ENCODE measurements around the gene PI4K2B.

Gene PI4K2B

DNA sequence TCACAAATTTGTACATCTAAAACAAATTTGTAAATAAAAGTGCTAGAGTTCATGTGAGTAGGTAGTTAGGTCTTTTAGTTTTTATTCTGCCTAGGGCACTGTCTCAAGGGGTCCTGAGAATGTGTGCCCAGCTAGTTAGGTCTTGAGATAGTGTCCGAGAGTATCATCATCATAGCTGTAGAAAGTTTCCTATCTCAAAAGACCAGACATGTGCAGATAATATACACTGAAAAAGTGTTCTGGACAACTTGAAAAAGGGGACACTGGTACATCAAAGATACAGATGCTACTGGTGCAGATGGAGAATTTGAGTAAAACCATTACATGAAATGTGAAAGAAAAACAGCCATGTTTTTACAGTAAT lies 77.0 kb downstream of the PI4K2B start:
- Histone ChIP-seq H3K27me3 (ENCODE audit: insufficient read depth, poor library complexity, severe bottlenecking) (no peaks in the 10 kb centered on the region), H3K4me3 (ENCODE audit: severe bottlenecking) (no peak overlapping the region), H3K27ac (ENCODE audit: poor library complexity, severe bottlenecking) (no peak overlapping the region), H3K9me3 (ENCODE audit: severe bottlenecking) (no peaks in the 10 kb centered on the region), H3K4me1 (ENCODE audit: insufficient read depth, poor library complexity, severe bottlenecking) (peaks cover 3% of the 10 kb centered on the region), H3K36me3 (ENCODE audit: low read depth) (peaks cover 13% of the 10 kb centered on the region)
- ATAC-seq (ENCODE audit: low read depth): no peak
- no peak for DNase-seq (ENCODE audit: low spot score)
- TF ChIP-seq, protein P1, sequence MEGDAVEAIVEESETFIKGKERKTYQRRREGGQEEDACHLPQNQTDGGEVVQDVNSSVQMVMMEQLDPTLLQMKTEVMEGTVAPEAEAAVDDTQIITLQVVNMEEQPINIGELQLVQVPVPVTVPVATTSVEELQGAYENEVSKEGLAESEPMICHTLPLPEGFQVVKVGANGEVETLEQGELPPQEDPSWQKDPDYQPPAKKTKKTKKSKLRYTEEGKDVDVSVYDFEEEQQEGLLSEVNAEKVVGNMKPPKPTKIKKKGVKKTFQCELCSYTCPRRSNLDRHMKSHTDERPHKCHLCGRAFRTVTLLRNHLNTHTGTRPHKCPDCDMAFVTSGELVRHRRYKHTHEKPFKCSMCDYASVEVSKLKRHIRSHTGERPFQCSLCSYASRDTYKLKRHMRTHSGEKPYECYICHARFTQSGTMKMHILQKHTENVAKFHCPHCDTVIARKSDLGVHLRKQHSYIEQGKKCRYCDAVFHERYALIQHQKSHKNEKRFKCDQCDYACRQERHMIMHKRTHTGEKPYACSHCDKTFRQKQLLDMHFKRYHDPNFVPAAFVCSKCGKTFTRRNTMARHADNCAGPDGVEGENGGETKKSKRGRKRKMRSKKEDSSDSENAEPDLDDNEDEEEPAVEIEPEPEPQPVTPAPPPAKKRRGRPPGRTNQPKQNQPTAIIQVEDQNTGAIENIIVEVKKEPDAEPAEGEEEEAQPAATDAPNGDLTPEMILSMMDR (IDR thresholded peaks at IDR 0.05; ENCODE audit: poor library complexity, severe bottlenecking): no peak

DNA sequence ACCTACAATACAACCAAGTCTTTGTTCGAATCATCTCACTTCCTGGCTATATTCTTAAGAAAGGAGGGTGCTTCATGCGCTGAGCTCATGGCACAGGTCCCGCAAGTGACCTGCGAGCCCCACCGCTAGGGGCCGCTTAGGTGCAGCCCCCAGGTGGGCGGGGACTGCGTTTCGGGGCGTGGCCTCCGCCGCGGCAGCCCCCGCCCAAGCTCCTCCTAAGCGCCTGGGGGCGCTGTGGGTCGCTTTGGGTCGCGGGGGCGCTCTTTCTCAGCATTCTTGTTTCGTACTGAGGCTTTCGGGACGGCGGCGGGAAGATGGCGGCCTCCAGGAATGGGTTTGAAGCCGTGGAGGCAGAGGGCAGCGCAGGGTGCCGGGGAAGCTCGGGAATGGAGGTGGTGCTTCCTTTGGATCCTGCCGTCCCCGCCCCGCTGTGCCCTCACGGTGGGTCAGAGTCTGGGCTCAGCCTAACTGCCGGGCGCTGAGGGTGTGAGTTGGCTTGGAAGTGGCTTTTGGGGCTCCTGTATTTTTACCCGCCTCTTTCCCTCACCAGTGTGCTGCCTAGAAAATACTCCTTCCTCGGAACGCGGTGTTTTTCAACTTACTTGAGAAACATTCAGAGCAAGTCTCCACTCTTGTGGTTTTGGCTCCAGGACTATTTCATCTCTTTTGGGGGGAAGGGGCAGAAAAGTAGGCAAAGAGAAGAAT lies 78.8 kb downstream of the PI4K2B start, which contains the start of gene ZCCHC4:
TSS of gene ZCCHC4 (plus strand) at position 279 of the 705 bp plus-strand sequence. CDS start at position 315, 36 bp downstream.
- TF ChIP-seq, protein P1 (IDR thresholded peaks at IDR 0.05; ENCODE audit: poor library complexity, severe bottlenecking): peak; percentile 99
- peak; percentile 91 for ATAC-seq (ENCODE audit: low read depth)
- peaks cover 3% of the 10 kb centered on the region for H3K4me1 ChIP-seq (ENCODE audit: insufficient read depth, poor library complexity, severe bottlenecking)

DNA sequence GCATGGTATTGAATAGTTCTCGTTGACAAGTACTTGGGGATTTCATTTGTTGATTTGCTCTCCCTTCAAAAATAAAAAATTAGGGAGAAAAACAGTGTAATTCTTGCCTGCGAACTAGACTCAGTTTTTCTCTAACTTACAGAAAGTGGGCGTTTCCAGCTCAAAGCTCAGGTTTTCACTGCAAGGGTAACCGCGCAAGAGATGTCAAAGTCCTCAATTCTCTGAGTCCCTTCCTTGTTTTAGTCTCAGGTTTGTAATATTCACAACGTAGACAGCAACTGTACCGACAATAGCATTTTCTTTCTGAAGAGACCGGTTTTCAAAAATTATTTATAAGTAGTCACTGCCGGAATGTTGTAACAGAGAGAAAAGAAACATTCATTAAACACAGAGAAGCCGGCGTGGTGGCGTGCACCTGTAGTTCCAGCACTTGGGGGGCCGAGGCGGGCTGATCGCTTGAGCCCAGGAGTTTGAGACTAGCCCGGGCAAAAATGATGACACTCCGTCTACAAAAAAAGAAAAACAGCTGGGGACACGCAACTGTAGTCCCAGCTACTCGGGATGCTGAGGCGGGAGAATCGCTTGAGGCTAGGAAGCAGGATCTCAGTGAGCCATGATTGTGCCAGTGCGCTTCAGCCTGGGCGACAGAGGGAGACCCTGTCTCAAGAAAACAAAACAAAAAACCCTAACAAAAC lies 79.5 kb downstream of the PI4K2B start:
- TF ChIP-seq, protein P1 (IDR thresholded peaks at IDR 0.05; ENCODE audit: poor library complexity, severe bottlenecking): no peak
- peaks cover 23% of the 10 kb centered on the region for H3K36me3 ChIP-seq (ENCODE audit: low read depth)

More for the DNA sequence above, 78.8 kb downstream of the PI4K2B start, which contains the start of gene ZCCHC4:
- H3K9me3 ChIP-seq (ENCODE audit: severe bottlenecking): no peaks in the 10 kb centered on the region
- peak within 1 kb of the TSS; percentile 79 for H3K4me3 ChIP-seq (ENCODE audit: severe bottlenecking)
- peaks cover 23% of the 10 kb centered on the region for H3K36me3 ChIP-seq (ENCODE audit: low read depth)
- peak within 1 kb of the TSS; percentile 27 for H3K27ac ChIP-seq (ENCODE audit: poor library complexity, severe bottlenecking)
- peak; percentile 78 for DNase-seq (ENCODE audit: low spot score)
- H3K27me3 ChIP-seq (ENCODE audit: insufficient read depth, poor library complexity, severe bottlenecking): no peaks in the 10 kb centered on the region

GRCh38 chr4:25320336-25320735 lies 86.5 kb downstream of the PI4K2B start:
- ATAC-seq (ENCODE audit: low read depth) (peak; percentile 60; the same call in 2 of the 3 replicates), DNase-seq (ENCODE audit: low spot score) (no peak)
- Histone ChIP-seq H3K4me1 (ENCODE audit: insufficient read depth, poor library complexity, severe bottlenecking) (peaks cover 19% of the 10 kb centered on the region), H3K4me3 (ENCODE audit: severe bottlenecking) (no peak overlapping the region), H3K36me3 (ENCODE audit: low read depth) (peaks cover 34% of the 10 kb centered on the region), H3K27ac (ENCODE audit: poor library complexity, severe bottlenecking) (peak overlapping the region; percentile 58), H3K27me3 (ENCODE audit: insufficient read depth, poor library complexity, severe bottlenecking) (no peaks in the 10 kb centered on the region), H3K9me3 (ENCODE audit: severe bottlenecking) (no peaks in the 10 kb centered on the region)
- TF ChIP-seq, protein P1 (IDR thresholded peaks at IDR 0.05; ENCODE audit: poor library complexity, severe bottlenecking): no peak

More for the DNA sequence above, 79.5 kb downstream of the PI4K2B start:
- H3K4me3 ChIP-seq (ENCODE audit: severe bottlenecking): peak overlapping the region; percentile 79
- no peaks in the 10 kb centered on the region for H3K9me3 ChIP-seq (ENCODE audit: severe bottlenecking)
- no peaks in the 10 kb centered on the region for H3K27me3 ChIP-seq (ENCODE audit: insufficient read depth, poor library complexity, severe bottlenecking)
- peak overlapping the region; percentile 27 for H3K27ac ChIP-seq (ENCODE audit: poor library complexity, severe bottlenecking)
- peaks cover 3% of the 10 kb centered on the region for H3K4me1 ChIP-seq (ENCODE audit: insufficient read depth, poor library complexity, severe bottlenecking)
- ATAC-seq (ENCODE audit: low read depth) (no peak), DNase-seq (ENCODE audit: low spot score) (no peak)

Data from RWPE2 (cell line).